Heart left ventricle (tissue), 16 donors: ENCODE measurements around the gene H2AZ2. TPM values are rescaled to one million over a fixed set of nuclear protein-coding genes. Genes with fewer than 3 reads are reported as not detected.

ENCODE experiments used
- ATAC-seq, 4 donors: fragments of 200-7000 bp; cut with Tn5 transposase; one replicate each; pipeline ENCODE4 v1.9.1; 2020 to 2022; ENCODE audit warnings: moderate library complexity in 4 of 4, mild to moderate bottlenecking in 3 of 4, moderate number of reproducible peaks in 1 of 4
- DNase-seq, 5 donors: peaks; one replicate each; pipeline ENCODE4 v3.0.0-alpha.2; 2020
- H3K27ac ChIP-seq, 12 donors: fragments of 200-600 bp; sonication (generic) in 4 of 12; one replicate each; pipeline versions ENCODE4 v1.5.0 to v1.8.0; 2016 to 2022; ENCODE audit warnings: mild to moderate bottlenecking in 2 of 12
- H3K27me3 ChIP-seq, 9 donors: fragments of 200-600 bp; sonication (generic) in 2 of 9; one replicate each; pipeline versions ENCODE4 v1.5.1 to v1.8.0; 2016 to 2022; ENCODE audit warnings: mild to moderate bottlenecking in 3 of 9
- H3K36me3 ChIP-seq, 9 donors: fragments of 200-600 bp; sonication (generic) in 2 of 9; one replicate each; pipeline versions ENCODE4 v1.5.0 to v1.8.0; 2018 to 2022; ENCODE audit warnings: mild to moderate bottlenecking in 2 of 9
- H3K4me1 ChIP-seq, 12 donors: fragments of 200-600 bp; sonication (generic) in 4 of 12; one replicate each; pipeline versions ENCODE4 v1.5.0 to v1.8.0; 2016 to 2022; ENCODE audit warnings: mild to moderate bottlenecking in 3 of 12
- H3K4me3 ChIP-seq, 12 donors: fragments of 200-600 bp; sonication (generic) in 4 of 12; one replicate each; pipeline versions ENCODE4 v1.5.0 to v1.8.0; 2017 to 2022; ENCODE audit warnings: mild to moderate bottlenecking in 9 of 12, moderate library complexity in 4 of 12
- H3K9me3 ChIP-seq, 12 donors: fragments of 200-600 bp; sonication (generic) in 4 of 12; one replicate each; pipeline versions ENCODE4 v1.5.0 to v1.8.0; 2016 to 2022; ENCODE audit warnings: mild to moderate bottlenecking in 1 of 12
- POLR2A ChIP-seq, 2 donors: fragments of 450-650 bp; IDR thresholded peaks; one replicate each; pipeline ENCODE4 v1.6.1; 2017; ENCODE audit warnings: antibody characterized with exemption in 2 of 2, mild to moderate bottlenecking in 2 of 2, moderate library complexity in 2 of 2
- WGBS, 4 donors: extraction: QIAGEN DNeasy Blood & Tissue Kit in 2 of 4; methylation state at CpG; one replicate each; pipeline versions ENCODE4 v1.1.5 to v1.1.7; 2013 to 2018; 5-methylcytosine and 5-hydroxymethylcytosine counted together
- intact Hi-C, 10 donors: fragments of 100-400 bp; cut with DNase I; formaldehyde crosslinking; loops; one replicate each; pipeline versions ENCODE4 v1.11.1 to v1.14.2; 2022
- polyA plus RNA-seq, 2 donors: library from polyadenylated mRNA; stranded (reverse); fragments of 200-250 nt; gene quantifications; one replicate each; pipeline ENCODE4 v1.2.3, GENCODE V29; 2013
- total RNA-seq, 9 donors: library from RNA; depleted of rRNA in 2 of 9; stranded (reverse); fragments of >200 nt in 2 of 9; fragmentation: NEBNext Ultra II Directional in 3 of 9; extraction: Animal tissue kit (Norgen Biotek cat#: 25700) in 3 of 9; gene quantifications; one replicate each; pipeline versions ENCODE4 v1.1.0 to v1.2.4, GENCODE V29; 2016 to 2023
- TF ChIP-seq, protein P1 (sequence below), 12 donors: fragments of 200-600 bp; sonication (generic) in 4 of 12; IDR thresholded peaks; one replicate each; pipeline versions ENCODE4 v1.5.0 to v1.8.0; 2018 to 2022; ENCODE audit warnings: antibody characterized with exemption in 12 of 12, mild to moderate bottlenecking in 5 of 12
- donor health status: ischemic (EF 13 %, LVEDD 7.1; RV severe dilation, severe dysfunction).
- donor health status: healthy with polysubstance abuse.
- donor health status: DM: no; HTN: yes; CAD: no.
- donor health status: DM: no; HTN: no; CAD: no.
- donor health status: ischemic (EF 25% LVEDD 6.9; RV normal size, moderate dysfunction).
- donor health status: ischemic (EF 25% LVEDD 5.7; RV mildly dilated, moderate dysfunction).
- donor health status: healthy.
- donor health status: DM: yes; HTN: yes; CAD: no.
- donor health status: ischemic (EF 35%, LVEDD 5.7; RV mildly dilated, moderate dysfunction).
- donor health status: nonischemic (EF 11% LVEDD 7.7; RV severe dilation, severe dysfunction).
- donor health status: DM: yes; HTN: yes; CAD: no.
- donor health status: PGD.
- donor health status: ischemic (EF 29% LVEDD 5.4; RV normal size, mild dysfunction).
- donor health status: nonischemic (EF 23%, LVEDD 6.1; RV moderate dilation, normal function).

The H2AZ2 gene
- total and polyA plus RNA-seq, 11 donors: 161 to 274 (median 219) TPM

DNA sequence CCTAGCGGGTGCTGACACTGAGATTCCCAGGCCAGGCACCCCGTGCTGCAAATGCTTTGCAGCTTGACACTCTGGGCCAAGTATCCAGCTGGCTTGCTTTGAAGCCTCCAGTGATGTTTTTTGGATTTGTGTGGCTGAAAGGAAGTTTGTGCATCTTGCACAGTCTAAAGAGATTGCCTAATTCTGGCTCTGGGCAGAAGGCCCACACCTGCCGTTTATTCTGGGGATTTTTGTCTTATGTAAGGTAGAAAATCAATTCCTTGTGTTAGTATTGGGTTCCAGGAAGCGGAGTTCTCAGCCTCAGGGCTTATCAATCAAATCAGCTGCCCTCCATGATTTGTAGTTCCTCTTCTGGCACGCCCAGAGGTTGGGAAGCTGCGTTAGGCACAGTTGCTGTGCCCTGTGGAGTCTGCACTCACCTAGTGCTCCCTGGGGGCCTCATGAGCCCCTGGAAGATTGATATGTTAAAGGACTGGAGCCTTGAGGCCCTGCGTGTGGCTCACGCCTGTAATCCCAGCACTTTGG, 45.9 kb upstream of the H2AZ2 start:
- Histone ChIP-seq H3K27ac (no peak overlapping the region), H3K27me3 (no peaks in the 10 kb centered on the region), H3K4me3 (no peak overlapping the region), H3K9me3 (no peaks in the 10 kb centered on the region), H3K4me1 (peaks cover 0 to 9% (median 0%) of the 10 kb centered on the region in 12 donors), H3K36me3 (no peaks in the 10 kb centered on the region)
- no peak for DNase-seq
- 76 to 84% (median 82%) methylated on average over 8 of the region's 8 CpGs for WGBS, 4 donors
- TF ChIP-seq, protein P1, sequence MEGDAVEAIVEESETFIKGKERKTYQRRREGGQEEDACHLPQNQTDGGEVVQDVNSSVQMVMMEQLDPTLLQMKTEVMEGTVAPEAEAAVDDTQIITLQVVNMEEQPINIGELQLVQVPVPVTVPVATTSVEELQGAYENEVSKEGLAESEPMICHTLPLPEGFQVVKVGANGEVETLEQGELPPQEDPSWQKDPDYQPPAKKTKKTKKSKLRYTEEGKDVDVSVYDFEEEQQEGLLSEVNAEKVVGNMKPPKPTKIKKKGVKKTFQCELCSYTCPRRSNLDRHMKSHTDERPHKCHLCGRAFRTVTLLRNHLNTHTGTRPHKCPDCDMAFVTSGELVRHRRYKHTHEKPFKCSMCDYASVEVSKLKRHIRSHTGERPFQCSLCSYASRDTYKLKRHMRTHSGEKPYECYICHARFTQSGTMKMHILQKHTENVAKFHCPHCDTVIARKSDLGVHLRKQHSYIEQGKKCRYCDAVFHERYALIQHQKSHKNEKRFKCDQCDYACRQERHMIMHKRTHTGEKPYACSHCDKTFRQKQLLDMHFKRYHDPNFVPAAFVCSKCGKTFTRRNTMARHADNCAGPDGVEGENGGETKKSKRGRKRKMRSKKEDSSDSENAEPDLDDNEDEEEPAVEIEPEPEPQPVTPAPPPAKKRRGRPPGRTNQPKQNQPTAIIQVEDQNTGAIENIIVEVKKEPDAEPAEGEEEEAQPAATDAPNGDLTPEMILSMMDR (IDR thresholded peaks at IDR 0.05): no peak
- TF ChIP-seq POLR2A (IDR thresholded peaks at IDR 0.05): no peak
- ATAC-seq: no peak
- intact Hi-C loops: no loop called here

DNA sequence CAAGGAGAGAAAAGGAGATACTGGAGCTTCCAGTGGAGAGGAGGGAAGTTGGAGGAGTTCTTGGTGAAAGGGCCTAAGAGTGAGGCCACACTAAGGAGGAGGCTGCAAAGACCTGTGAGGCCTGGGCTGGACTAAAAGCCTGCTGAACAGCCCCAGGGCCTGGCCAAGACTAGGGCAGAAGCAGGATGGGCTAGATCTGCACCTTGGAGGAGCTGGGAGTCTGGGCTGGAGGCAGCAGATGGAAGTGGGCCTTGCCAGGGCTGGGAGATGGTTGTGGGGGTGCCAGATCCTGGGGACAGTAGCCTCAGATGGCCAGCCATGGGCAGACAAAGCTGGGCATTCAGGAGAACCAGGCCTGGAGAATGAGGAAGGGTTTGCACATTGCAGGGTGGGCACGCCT, 43.9 kb upstream of the H2AZ2 start:
- H3K27me3 ChIP-seq: no peaks in the 10 kb centered on the region
- no peaks in the 10 kb centered on the region for H3K36me3 ChIP-seq
- intact Hi-C loops: no loop called here
- ATAC-seq: no peak
- no peak overlapping the region for H3K4me3 ChIP-seq
- peak overlapping the region in 1 of 12 donors; percentile 56 for H3K27ac ChIP-seq
- no peaks in the 10 kb centered on the region for H3K9me3 ChIP-seq
- no peak for DNase-seq
- H3K4me1 ChIP-seq: peaks cover 0 to under 1% (median 0%) of the 10 kb centered on the region in 12 donors
- WGBS, 4 donors: 88 to 94% (median 91%) methylated on average over 1 of the region's 1 CpG
- TF ChIP-seq, protein P1 (IDR thresholded peaks at IDR 0.05): no peak
- TF ChIP-seq POLR2A (IDR thresholded peaks at IDR 0.05): no peak

DNA sequence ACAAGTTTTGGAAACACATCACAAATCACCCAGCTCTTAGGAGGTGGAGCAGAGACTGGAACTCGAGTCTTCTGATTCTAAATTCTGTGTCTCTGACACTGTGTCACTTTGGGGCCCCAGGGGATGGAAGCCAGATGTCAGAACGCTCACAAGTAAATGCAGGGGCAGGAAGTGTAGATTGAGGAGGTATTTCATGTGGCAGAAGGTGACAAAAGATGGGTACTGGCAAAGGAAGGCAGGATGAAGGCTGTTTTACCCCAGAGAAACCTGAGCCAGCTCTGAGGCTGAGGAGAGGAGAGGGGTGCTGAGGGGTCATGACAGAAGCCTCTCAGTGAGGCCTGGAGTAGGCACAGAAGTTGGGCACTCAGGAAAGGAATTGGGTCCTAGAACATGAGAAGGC, 43.5 kb upstream of the H2AZ2 start:
- 33 to 61% (median 47%) methylated on average over 2 of the region's 2 CpGs for WGBS, 4 donors
- intact Hi-C loops: no loop called here
- DNase-seq (no peak), ATAC-seq (no peak)
- H3K4me3 ChIP-seq: no peak overlapping the region
- no peaks in the 10 kb centered on the region for H3K27me3 ChIP-seq
- no peaks in the 10 kb centered on the region for H3K9me3 ChIP-seq
- no peaks in the 10 kb centered on the region for H3K36me3 ChIP-seq
- peaks cover 0 to 5% (median under 1%) of the 10 kb centered on the region in 12 donors for H3K4me1 ChIP-seq
- peak overlapping the region in 1 of 12 donors; percentile 56 for H3K27ac ChIP-seq
- TF ChIP-seq, protein P1 (IDR thresholded peaks at IDR 0.05): no peak
- TF ChIP-seq POLR2A (IDR thresholded peaks at IDR 0.05): no peak

DNA sequence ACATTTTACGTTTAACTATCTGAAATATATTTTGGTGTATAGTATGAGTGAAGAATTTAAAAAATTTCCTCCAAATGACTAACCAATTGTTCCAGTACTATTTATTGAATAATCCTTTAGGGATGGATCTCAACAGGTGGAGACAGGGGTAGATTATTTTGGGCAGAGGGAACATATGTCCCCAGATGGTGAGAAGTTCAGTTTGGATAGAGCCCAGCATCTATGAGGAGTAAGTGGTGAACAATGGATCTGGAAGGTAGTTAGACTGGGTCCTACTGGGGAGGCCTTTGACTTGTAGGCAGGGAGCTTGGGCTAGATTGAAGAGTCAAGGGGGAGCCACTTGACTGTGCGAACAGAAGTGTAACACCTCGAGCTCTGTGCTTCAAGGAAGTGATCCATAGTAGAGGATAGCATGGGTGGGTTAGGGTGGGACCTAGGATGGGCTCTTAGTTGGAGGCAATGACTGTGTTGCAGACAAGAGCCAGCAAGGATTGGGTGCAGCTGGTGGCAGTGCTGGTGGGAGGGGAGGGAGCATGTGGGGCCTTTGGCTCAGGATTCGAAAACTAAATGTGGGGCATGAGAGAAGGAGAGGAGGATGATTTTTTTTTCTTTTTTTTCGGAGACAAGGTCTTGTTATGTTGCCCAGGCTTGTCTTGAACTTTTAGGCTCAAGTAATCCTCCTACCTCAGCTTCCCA, 41.3 kb upstream of the H2AZ2 start:
- Histone ChIP-seq H3K27ac (no peak overlapping the region), H3K36me3 (no peaks in the 10 kb centered on the region), H3K27me3 (no peaks in the 10 kb centered on the region), H3K9me3 (no peaks in the 10 kb centered on the region), H3K4me1 (peaks cover 0 to 15% (median 6%) of the 10 kb centered on the region in 12 donors), H3K4me3 (no peak overlapping the region)
- 83 to 90% (median 86%) methylated on average over 5 of the region's 5 CpGs for WGBS, 4 donors
- intact Hi-C loops: loop anchor here in 4 of 10 donors (5.0 to 10.0 kb wide), 4 partner anchors 88 to 226 kb away; partner anchors contain the start of genes MYO1G (in 1 of the 4) and TBRG4 (in 1 of the 4)
- DNase-seq (no peak), ATAC-seq (no peak)
- TF ChIP-seq, protein P1 (IDR thresholded peaks at IDR 0.05): no peak
- no peak for TF ChIP-seq POLR2A (IDR thresholded peaks at IDR 0.05)
